ENCODE data around the gene KLHL10. TPM values are rescaled to one million over a fixed set of nuclear protein-coding genes. Genes with fewer than 3 reads are reported as not detected.

The KLHL10 gene
- total RNA-seq, 4 donors from 2014 or later, result 0.33 to 1.6 TPM; not detected in 2

GRCh38 chr17:41882756-41883155 lies 45.1 kb downstream of the KLHL10 start:
- no peak for DNase-seq
- peaks cover 9% of the 10 kb centered on the region in 2 donors for H3K4me1 ChIP-seq
- no peak overlapping the region for H3K27ac ChIP-seq
- intact Hi-C loops (cut with DNase I), result loop anchor here (10.0 kb wide), 1 partner anchor 148 kb away; the partner anchor contains the start of gene HAP1
- H3K27me3 ChIP-seq, result no peaks in the 10 kb centered on the region
- H3K36me3 ChIP-seq, result peaks cover 52 to 68% of the 10 kb centered on the region in 2 donors
- WGBS, 2 donors, result 89 to 93% methylated on average over 6 of the region's 6 CpGs
- no peak for TF ChIP-seq CTCF (IDR thresholded peaks at IDR 0.05)
- no peak for TF ChIP-seq POLR2A (IDR thresholded peaks at IDR 0.05)
- no peaks in the 10 kb centered on the region for H3K9me3 ChIP-seq
- no peak overlapping the region for H3K4me3 ChIP-seq (replicated peaks in 1 of 3)

- Histone ChIP-seq H3K4me3 (replicated peaks in 1 of 3) (no peak overlapping the region), H3K27me3 (no peaks in the 10 kb centered on the region), H3K27ac (no peak overlapping the region), H3K4me1 (peaks cover 8% of the 10 kb centered on the region in 2 donors), H3K9me3 (no peaks in the 10 kb centered on the region), H3K36me3 (peaks cover 45 to 69% of the 10 kb centered on the region in 2 donors)
- TF ChIP-seq POLR2A (IDR thresholded peaks at IDR 0.05), result no peak
- TF ChIP-seq CTCF (IDR thresholded peaks at IDR 0.05), result peak in 4 of 6 experiments; percentile 29 to 56 (median 42)
- 74 to 77% methylated on average over 5 to 6 of the region's 6 CpGs for WGBS, 2 donors
- intact Hi-C loops (cut with DNase I), result loop anchor here (10.0 kb wide), 1 partner anchor 151 kb away; the partner anchor contains the start of gene HAP1
- no peak for DNase-seq
These were observed 48.1 kb downstream of the KLHL10 start for GRCh38 chr17:41885733-41886132.

- Histone ChIP-seq H3K27ac (no peak overlapping the region), H3K4me3 (replicated peaks in 1 of 3) (no peak overlapping the region), H3K36me3 (peaks cover 66 to 85% of the 10 kb centered on the region in 2 donors), H3K4me1 (no peaks in the 10 kb centered on the region), H3K27me3 (no peaks in the 10 kb centered on the region), H3K9me3 (no peaks in the 10 kb centered on the region)
- no peak for TF ChIP-seq POLR2A (IDR thresholded peaks at IDR 0.05)
- TF ChIP-seq CTCF (IDR thresholded peaks at IDR 0.05), result no peak
- no peak for DNase-seq
- intact Hi-C loops (cut with DNase I), result loop anchor here (10.0 kb wide), 1 partner anchor 154 kb away; the partner anchor contains the start of gene HAP1
- WGBS, 2 donors, result 88 to 93% methylated on average over 5 to 6 of the region's 6 CpGs
These were observed 50.8 kb downstream of the KLHL10 start for GRCh38 chr17:41888332-41888965.

GRCh38 chr17:41891135-41892020 lies 53.8 kb downstream of the KLHL10 start:
- Histone ChIP-seq H3K36me3 (peaks cover 41 to 67% of the 10 kb centered on the region in 2 donors), H3K27me3 (no peaks in the 10 kb centered on the region), H3K4me3 (replicated peaks in 1 of 3) (no peak overlapping the region), H3K27ac (no peak overlapping the region), H3K9me3 (no peaks in the 10 kb centered on the region), H3K4me1 (peaks cover 5% of the 10 kb centered on the region in 2 donors)
- WGBS, 2 donors, result 94 to 97% methylated on average over 7 of the region's 7 CpGs
- intact Hi-C loops (cut with DNase I), result no loop called here
- peak; percentile 12 to 18 for DNase-seq
- no peak for TF ChIP-seq CTCF (IDR thresholded peaks at IDR 0.05)
- no peak for TF ChIP-seq POLR2A (IDR thresholded peaks at IDR 0.05)
